Liver (tissue), 9 donors: ENCODE data around the gene UBE2N. TPM values are rescaled to one million over a fixed set of nuclear protein-coding genes. Genes with fewer than 3 reads are reported as not detected.
"Not testable (repeated sequence)": the region's sequence is repeated elsewhere in the genome, so short reads cannot be mapped to it uniquely, and the experiment has no call there.

Experiments used
- DNase-seq: peaks from one replicate; pipeline ENCODE4 v3.0.0-alpha.2; 2017; ENCODE audit warnings: low spot score
- H3K27ac ChIP-seq, 2 donors: one replicate each; pipeline ENCODE4 v1.7.0; 2013; ENCODE audit warnings: inconsistent platforms in 2 of 2, low read length in 2 of 2, control low read depth in 1 of 2, low read depth in 1 of 2, mild to moderate bottlenecking in 1 of 2
- H3K27me3 ChIP-seq, 4 donors: one replicate each; pipeline versions ENCODE4 v1.6.1 to v1.7.0; 2013; ENCODE audit warnings: low read length in 3 of 4, inconsistent platforms in 1 of 4, mild to moderate bottlenecking in 1 of 4, moderate library complexity in 1 of 4; ENCODE audit not compliant: control insufficient read depth in 4 of 4, insufficient read depth in 4 of 4
- H3K36me3 ChIP-seq, 4 donors: one replicate each; pipeline versions ENCODE4 v1.6.1 to v1.7.0; 2013; ENCODE audit warnings: low read length in 3 of 4, mild to moderate bottlenecking in 3 of 4, low read depth in 1 of 4, moderate library complexity in 1 of 4; ENCODE audit not compliant: control insufficient read depth in 4 of 4, insufficient read depth in 3 of 4
- H3K4me1 ChIP-seq, 4 donors: one replicate each; pipeline versions ENCODE4 v1.6.1 to v1.7.0; 2013; ENCODE audit warnings: low read length in 3 of 4, mild to moderate bottlenecking in 3 of 4, moderate library complexity in 1 of 4; ENCODE audit not compliant: control insufficient read depth in 4 of 4, insufficient read depth in 4 of 4
- H3K4me3 ChIP-seq, 3 donors: one replicate each; pipeline versions ENCODE4 v1.6.1 to v1.7.0; 2013; ENCODE audit warnings: low read length in 3 of 3, control low read depth in 1 of 3, low read depth in 1 of 3, mild to moderate bottlenecking in 1 of 3
- H3K9ac ChIP-seq, 2 donors: one replicate each; pipeline ENCODE4 v1.7.0; 2013; ENCODE audit warnings: low read length in 2 of 2, mild to moderate bottlenecking in 2 of 2, moderate library complexity in 2 of 2, control low read depth in 1 of 2, low read depth in 1 of 2
- H3K9me3 ChIP-seq, 4 donors: one replicate each; pipeline versions ENCODE4 v1.6.1 to v1.7.0; 2013; ENCODE audit warnings: low read length in 3 of 4; ENCODE audit not compliant: control insufficient read depth in 4 of 4
- FOXA1 ChIP-seq: IDR thresholded peaks from 2 replicates; pipeline ENCODE4 v1.6.1; 2016; ENCODE audit warnings: antibody characterized with exemption
- FOXA2 ChIP-seq: IDR thresholded peaks from 2 replicates; pipeline ENCODE4 v1.6.1; 2016; ENCODE audit warnings: antibody characterized with exemption
- JUND ChIP-seq, 2 donors: IDR thresholded peaks; 2 replicates each; pipeline ENCODE4 v1.6.1; 2016; ENCODE audit warnings: antibody characterized with exemption in 2 of 2
- TAF1 ChIP-seq: conservative IDR thresholded peaks from 2 replicates; pipeline ENCODE4 v1.6.1; 2016; ENCODE audit warnings: antibody characterized with exemption, mild to moderate bottlenecking
- YY1 ChIP-seq: IDR thresholded peaks from 2 replicates; pipeline ENCODE4 v1.6.1; 2016; ENCODE audit warnings: antibody characterized with exemption, mild to moderate bottlenecking
- WGBS: extraction: QIAGEN DNeasy Blood & Tissue Kit; methylation state at CpG from one replicate; pipeline ENCODE4 v1.1.7; 2013; 5-methylcytosine and 5-hydroxymethylcytosine counted together
- polyA plus RNA-seq, 2 donors: library from polyadenylated mRNA; stranded (reverse) in 1 of 2; unstranded in 1 of 2; fragments of 200-250 nt in 1 of 2; fragments of >200 nt in 1 of 2; fragmentation: Nextera tagmentation in 1 of 2; extraction: Ambion mirVana in 1 of 2; gene quantifications; one replicate each; pipeline versions ENCODE4 v1.2.1 to v1.2.3, GENCODE V29; 2013 to 2015
- total RNA-seq, 2 donors: library from RNA; depleted of rRNA; stranded (reverse); fragments of >200 nt; gene quantifications; one replicate each; pipeline ENCODE4 v1.2.3, GENCODE V29; 2014
- TF ChIP-seq, protein P1 (sequence below): IDR thresholded peaks from 2 replicates; pipeline ENCODE4 v1.6.1; 2016; ENCODE audit warnings: antibody characterized with exemption, mild to moderate bottlenecking
- donor health status: healthy.
- donor health status: healthy.
- donor health status: healthy.
- donor health status: healthy.
- donor health status: healthy.

Gene UBE2N
- total and polyA plus RNA-seq, 4 donors: 13.9 to 63.7 (median 32.6) TPM

DNA sequence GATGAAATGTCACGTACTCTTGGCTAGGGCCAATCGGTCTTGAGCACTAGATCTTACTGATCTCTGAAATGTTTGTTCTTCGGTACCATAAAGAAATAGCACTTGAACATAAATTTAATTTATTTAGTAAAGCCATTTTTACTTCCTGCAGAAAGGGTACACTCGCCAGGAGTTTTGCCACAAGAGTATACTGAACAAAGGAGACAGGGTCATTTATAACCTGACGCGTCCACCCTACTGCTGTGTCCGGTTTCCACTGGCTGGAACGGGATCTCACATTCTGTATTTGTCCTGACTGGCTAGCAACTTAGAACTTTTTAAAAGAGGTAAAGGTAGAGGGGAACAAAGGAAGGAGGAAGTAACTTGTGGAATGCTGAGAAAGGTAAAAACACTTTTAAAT, 29.4 kb downstream of the UBE2N start:
- DNase-seq, H3K4me1 ChIP-seq, H3K36me3 ChIP-seq, H3K9me3 ChIP-seq, H3K27ac ChIP-seq, H3K27me3 ChIP-seq, H3K9ac ChIP-seq, H3K4me3 ChIP-seq: not testable (repeated sequence)
- 97% methylated on average over 8 of the region's 8 CpGs for WGBS

DNA sequence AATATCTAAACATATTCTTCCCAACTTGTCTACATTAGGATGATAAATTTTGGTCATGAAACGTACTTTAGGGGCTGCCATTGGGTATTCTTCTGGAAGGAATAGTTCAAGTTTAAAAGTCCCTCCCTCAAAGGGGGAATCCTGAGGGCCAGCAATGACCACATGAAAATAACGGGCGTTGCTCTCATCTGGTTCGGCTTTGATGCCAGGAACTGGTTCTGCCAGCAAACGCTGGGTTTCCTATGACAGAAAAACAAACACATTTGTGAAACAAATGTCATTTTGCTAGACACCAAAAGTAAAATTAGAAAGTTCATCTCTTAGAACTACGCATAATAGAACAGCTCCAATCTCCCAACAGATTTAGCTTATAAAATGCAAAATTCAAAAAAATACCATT, 30.7 kb downstream of the UBE2N start:
- H3K4me3 ChIP-seq, H3K9ac ChIP-seq, H3K27ac ChIP-seq, H3K36me3 ChIP-seq, DNase-seq, H3K9me3 ChIP-seq, H3K27me3 ChIP-seq, H3K4me1 ChIP-seq: not testable (repeated sequence)
- 44% methylated on average over 6 of the region's 6 CpGs for WGBS

GRCh38 chr12:93409343-93410187, 32.2 kb downstream of the UBE2N start:
- not testable (repeated sequence) for H3K27ac ChIP-seq, H3K4me1 ChIP-seq, H3K9ac ChIP-seq, H3K4me3 ChIP-seq, H3K27me3 ChIP-seq, H3K9me3 ChIP-seq, H3K36me3 ChIP-seq, DNase-seq
- WGBS: 73% methylated on average over 4 of the region's 4 CpGs

DNA sequence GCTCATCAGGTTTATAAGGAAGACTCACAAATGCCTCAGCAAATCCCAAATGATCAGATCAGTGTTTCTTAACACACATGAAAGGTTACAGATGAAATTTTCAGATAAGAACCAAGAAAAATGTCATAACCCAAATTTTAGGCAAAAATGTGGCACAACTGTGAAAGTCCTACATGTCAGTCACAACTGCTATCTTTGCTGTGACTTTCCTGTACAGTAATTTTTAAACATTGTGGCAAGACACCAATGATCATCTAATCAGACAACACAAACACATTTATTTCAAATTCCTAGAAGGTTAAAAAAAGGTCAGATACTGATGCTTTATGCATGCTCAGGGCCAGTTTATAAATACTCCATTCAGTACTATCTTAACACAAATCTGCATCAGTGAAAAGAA, 32.9 kb downstream of the UBE2N start:
- no peaks in the 10 kb centered on the region for H3K9me3 ChIP-seq
- peaks cover 0 to 8% (median 2%) of the 10 kb centered on the region in 4 donors for H3K4me1 ChIP-seq
- no peak overlapping the region for H3K4me3 ChIP-seq
- DNase-seq: no peak
- no peak overlapping the region for H3K9ac ChIP-seq
- no peaks in the 10 kb centered on the region for H3K36me3 ChIP-seq
- H3K27ac ChIP-seq: no peak overlapping the region
- TF ChIP-seq JUND (IDR thresholded peaks at IDR 0.05) (no peak), YY1 (no peak), FOXA1 (no peak), TAF1 (no peak), FOXA2 (no peak)
- TF ChIP-seq, protein P1, sequence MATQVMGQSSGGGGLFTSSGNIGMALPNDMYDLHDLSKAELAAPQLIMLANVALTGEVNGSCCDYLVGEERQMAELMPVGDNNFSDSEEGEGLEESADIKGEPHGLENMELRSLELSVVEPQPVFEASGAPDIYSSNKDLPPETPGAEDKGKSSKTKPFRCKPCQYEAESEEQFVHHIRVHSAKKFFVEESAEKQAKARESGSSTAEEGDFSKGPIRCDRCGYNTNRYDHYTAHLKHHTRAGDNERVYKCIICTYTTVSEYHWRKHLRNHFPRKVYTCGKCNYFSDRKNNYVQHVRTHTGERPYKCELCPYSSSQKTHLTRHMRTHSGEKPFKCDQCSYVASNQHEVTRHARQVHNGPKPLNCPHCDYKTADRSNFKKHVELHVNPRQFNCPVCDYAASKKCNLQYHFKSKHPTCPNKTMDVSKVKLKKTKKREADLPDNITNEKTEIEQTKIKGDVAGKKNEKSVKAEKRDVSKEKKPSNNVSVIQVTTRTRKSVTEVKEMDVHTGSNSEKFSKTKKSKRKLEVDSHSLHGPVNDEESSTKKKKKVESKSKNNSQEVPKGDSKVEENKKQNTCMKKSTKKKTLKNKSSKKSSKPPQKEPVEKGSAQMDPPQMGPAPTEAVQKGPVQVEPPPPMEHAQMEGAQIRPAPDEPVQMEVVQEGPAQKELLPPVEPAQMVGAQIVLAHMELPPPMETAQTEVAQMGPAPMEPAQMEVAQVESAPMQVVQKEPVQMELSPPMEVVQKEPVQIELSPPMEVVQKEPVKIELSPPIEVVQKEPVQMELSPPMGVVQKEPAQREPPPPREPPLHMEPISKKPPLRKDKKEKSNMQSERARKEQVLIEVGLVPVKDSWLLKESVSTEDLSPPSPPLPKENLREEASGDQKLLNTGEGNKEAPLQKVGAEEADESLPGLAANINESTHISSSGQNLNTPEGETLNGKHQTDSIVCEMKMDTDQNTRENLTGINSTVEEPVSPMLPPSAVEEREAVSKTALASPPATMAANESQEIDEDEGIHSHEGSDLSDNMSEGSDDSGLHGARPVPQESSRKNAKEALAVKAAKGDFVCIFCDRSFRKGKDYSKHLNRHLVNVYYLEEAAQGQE: no peak
- H3K27me3 ChIP-seq: no peaks in the 10 kb centered on the region
